ENCODE measurements around the gene SLCO3A1.

The SLCO3A1 gene

DNA sequence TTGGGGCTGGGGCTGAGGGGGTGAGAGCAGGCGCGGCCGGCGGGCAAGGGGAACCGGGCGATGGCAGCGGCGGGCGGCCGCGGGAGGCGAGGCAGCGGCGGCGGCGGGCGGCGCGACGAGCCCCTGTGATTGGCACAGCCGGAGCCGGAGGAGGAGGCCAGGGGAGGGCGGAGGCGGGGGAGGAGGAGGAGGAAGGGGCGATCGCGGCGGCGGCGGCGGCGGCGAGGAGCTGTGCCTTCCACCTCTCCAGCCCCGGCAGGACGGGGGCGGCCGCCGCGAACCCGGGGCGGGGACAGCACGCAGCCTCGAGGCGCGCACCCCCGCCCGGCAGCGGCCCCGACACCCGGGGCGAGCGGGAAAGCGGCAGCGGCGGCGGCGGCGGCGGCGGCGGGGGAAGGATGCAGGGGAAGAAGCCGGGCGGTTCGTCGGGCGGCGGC, at the start of gene SLCO3A1:
SLCO3A1 (plus strand) TSS at position 198 of the 437 bp plus-strand sequence.
- no peaks in the 10 kb centered on the region for H3K36me3 Mint-ChIP-seq (ENCODE audit: low read depth)
- peak within 1 kb of the TSS; percentile 82 for H3K27ac Mint-ChIP-seq
- H3K9me3 Mint-ChIP-seq = peaks cover 2% of the 10 kb centered on the region
- H3K27me3 Mint-ChIP-seq = no peaks in the 10 kb centered on the region
- peaks cover 65% of the 10 kb centered on the region for H3K4me1 Mint-ChIP-seq (ENCODE audit: low read depth)
- peak within 1 kb of the TSS; percentile 80 for H3K4me3 Mint-ChIP-seq
- DNase-seq = no peak

- Mint-ChIP-seq H3K4me3 (no peak overlapping the region), H3K27ac (no peak overlapping the region), H3K27me3 (peaks cover 31% of the 10 kb centered on the region), H3K36me3 (ENCODE audit: low read depth) (no peaks in the 10 kb centered on the region), H3K4me1 (ENCODE audit: low read depth) (no peaks in the 10 kb centered on the region), H3K9me3 (no peaks in the 10 kb centered on the region)
- no peak for DNase-seq
Measured at GRCh38 chr15:91807122-91807521, 46.4 kb upstream of the SLCO3A1 start.

- Mint-ChIP-seq H3K27ac (no peak overlapping the region), H3K36me3 (ENCODE audit: low read depth) (no peaks in the 10 kb centered on the region), H3K4me3 (no peak overlapping the region), H3K27me3 (peaks cover 18% of the 10 kb centered on the region), H3K4me1 (ENCODE audit: low read depth) (no peaks in the 10 kb centered on the region), H3K9me3 (peaks cover 21% of the 10 kb centered on the region)
- DNase-seq = no peak
Measured at GRCh38 chr15:91813924-91814323, 39.6 kb upstream of the SLCO3A1 start.

GRCh38 chr15:91816942-91817341, 36.6 kb upstream of the SLCO3A1 start:
- DNase-seq = no peak
- Mint-ChIP-seq H3K9me3 (peaks cover 21% of the 10 kb centered on the region), H3K27ac (no peak overlapping the region), H3K4me1 (ENCODE audit: low read depth) (no peaks in the 10 kb centered on the region), H3K27me3 (peaks cover 22% of the 10 kb centered on the region), H3K36me3 (ENCODE audit: low read depth) (no peaks in the 10 kb centered on the region), H3K4me3 (no peak overlapping the region)

DNA sequence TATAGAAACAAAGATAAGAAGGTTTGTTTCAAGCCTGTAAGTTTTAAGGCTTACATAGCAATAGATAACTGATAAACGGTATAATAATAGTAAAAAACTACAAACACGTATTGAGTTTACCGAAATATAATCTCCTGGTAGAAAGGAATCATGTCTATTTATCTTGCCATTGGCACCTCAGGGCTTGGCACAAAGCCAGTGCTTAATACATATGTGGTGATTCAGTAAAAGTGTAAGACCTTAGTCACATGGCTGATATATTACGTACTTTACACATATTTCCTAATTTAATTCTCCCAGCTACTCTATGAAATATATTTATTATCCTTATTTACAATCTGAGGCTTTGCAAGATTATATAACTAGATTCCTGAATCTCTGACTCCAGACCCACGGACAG, 32.0 kb upstream of the SLCO3A1 start:
- Mint-ChIP-seq H3K4me1 (ENCODE audit: low read depth) (no peaks in the 10 kb centered on the region), H3K9me3 (no peaks in the 10 kb centered on the region), H3K27me3 (peaks cover 12% of the 10 kb centered on the region), H3K4me3 (no peak overlapping the region), H3K27ac (no peak overlapping the region), H3K36me3 (ENCODE audit: low read depth) (no peaks in the 10 kb centered on the region)
- DNase-seq = no peak

- Mint-ChIP-seq H3K9me3 (no peaks in the 10 kb centered on the region), H3K27ac (no peak overlapping the region), H3K4me1 (ENCODE audit: low read depth) (no peaks in the 10 kb centered on the region), H3K27me3 (peaks cover 4% of the 10 kb centered on the region), H3K4me3 (no peak overlapping the region), H3K36me3 (ENCODE audit: low read depth) (no peaks in the 10 kb centered on the region)
- DNase-seq = no peak
Measured at GRCh38 chr15:91824256-91824655, 29.3 kb upstream of the SLCO3A1 start.

GRCh38 chr15:91826443-91826842, 27.1 kb upstream of the SLCO3A1 start:
- Mint-ChIP-seq H3K9me3 (no peaks in the 10 kb centered on the region), H3K4me1 (ENCODE audit: low read depth) (no peaks in the 10 kb centered on the region), H3K27ac (no peak overlapping the region), H3K36me3 (ENCODE audit: low read depth) (no peaks in the 10 kb centered on the region), H3K4me3 (no peak overlapping the region), H3K27me3 (no peaks in the 10 kb centered on the region)
- no peak for DNase-seq

DNA sequence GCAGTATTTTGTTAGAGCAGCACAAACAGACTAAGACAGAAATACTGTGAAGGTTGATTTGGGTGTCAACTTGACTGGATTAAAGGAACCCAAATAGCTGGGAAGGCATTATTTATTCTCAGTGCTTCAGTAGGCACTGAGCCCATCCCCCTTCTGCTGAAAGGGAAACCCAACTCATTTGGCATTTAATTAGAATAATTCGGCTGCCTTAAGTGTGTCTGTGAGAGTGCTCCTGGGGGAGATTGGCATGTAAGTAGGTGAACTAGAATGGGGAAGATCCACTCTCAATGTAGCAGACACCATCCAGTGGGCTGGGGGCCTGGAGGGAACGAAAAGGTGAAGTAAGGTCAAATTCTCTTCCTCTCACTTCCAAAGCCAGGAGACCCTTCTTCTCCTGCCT, 20.5 kb upstream of the SLCO3A1 start:
- Mint-ChIP-seq H3K27ac (no peak overlapping the region), H3K4me1 (ENCODE audit: low read depth) (no peaks in the 10 kb centered on the region), H3K36me3 (ENCODE audit: low read depth) (no peaks in the 10 kb centered on the region), H3K9me3 (no peaks in the 10 kb centered on the region), H3K4me3 (no peak overlapping the region), H3K27me3 (peaks cover 6% of the 10 kb centered on the region)
- no peak for DNase-seq

- Mint-ChIP-seq H3K9me3 (no peaks in the 10 kb centered on the region), H3K27me3 (peaks cover 37% of the 10 kb centered on the region), H3K27ac (no peak overlapping the region), H3K36me3 (ENCODE audit: low read depth) (no peaks in the 10 kb centered on the region), H3K4me3 (no peak overlapping the region), H3K4me1 (ENCODE audit: low read depth) (no peaks in the 10 kb centered on the region)
- no peak for DNase-seq
Measured at GRCh38 chr15:91839867-91840266, 13.6 kb upstream of the SLCO3A1 start.

- Mint-ChIP-seq H3K27me3 (peaks cover 44% of the 10 kb centered on the region), H3K4me3 (no peak overlapping the region), H3K9me3 (no peaks in the 10 kb centered on the region), H3K4me1 (ENCODE audit: low read depth) (no peaks in the 10 kb centered on the region), H3K36me3 (ENCODE audit: low read depth) (no peaks in the 10 kb centered on the region), H3K27ac (no peak overlapping the region)
- no peak for DNase-seq
Measured at GRCh38 chr15:91841861-91842260, 11.6 kb upstream of the SLCO3A1 start.

DNA sequence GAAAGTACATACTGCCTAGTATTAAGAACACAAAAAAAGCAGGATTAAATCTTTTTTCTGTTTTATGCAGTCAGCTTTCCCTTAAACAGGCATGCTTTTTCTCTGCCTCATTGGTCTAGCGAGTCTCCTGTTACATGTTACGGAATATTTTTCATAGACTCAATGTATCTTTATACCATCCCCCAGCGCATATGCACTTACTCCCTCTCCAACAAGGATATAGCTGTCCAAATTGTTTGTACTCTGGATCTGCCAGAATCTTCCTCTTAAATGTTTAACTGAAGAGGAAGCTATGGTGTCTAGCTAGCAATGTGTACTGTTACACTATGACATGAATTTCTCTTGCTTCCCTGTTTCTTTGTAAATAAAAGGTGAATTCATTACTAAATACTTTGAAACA, 9.2 kb upstream of the SLCO3A1 start:
- H3K4me1 Mint-ChIP-seq (ENCODE audit: low read depth) = peaks cover 2% of the 10 kb centered on the region
- DNase-seq = no peak
- no peaks in the 10 kb centered on the region for H3K9me3 Mint-ChIP-seq
- H3K36me3 Mint-ChIP-seq (ENCODE audit: low read depth) = no peaks in the 10 kb centered on the region
- H3K27ac Mint-ChIP-seq = no peak overlapping the region
- H3K4me3 Mint-ChIP-seq = no peak overlapping the region
- peaks cover 40% of the 10 kb centered on the region for H3K27me3 Mint-ChIP-seq

DNA sequence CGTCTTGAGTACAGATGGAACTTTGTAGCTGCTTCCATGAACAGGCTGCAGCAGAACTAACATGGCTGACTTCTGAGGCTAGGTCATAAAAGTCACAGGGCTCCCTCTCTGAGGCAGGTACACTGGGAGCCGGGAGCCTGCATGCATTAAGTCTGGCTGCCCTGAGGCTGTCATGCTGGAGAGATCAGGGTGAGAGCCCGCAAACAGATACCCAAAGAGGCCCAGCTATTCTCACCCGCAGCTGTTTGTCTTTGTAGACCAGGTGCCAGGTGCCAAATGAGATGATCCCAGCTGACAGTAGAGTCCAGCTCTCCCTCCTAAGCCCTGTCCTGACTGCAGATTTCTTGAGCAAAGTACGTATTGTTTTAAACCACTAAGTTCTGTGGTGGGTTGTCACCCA, 8.6 kb upstream of the SLCO3A1 start:
- DNase-seq = no peak
- Mint-ChIP-seq H3K36me3 (ENCODE audit: low read depth) (no peaks in the 10 kb centered on the region), H3K9me3 (peaks cover 2% of the 10 kb centered on the region), H3K27me3 (peaks cover 37% of the 10 kb centered on the region), H3K27ac (no peak overlapping the region), H3K4me1 (ENCODE audit: low read depth) (peaks cover 8% of the 10 kb centered on the region), H3K4me3 (no peak overlapping the region)

DNA sequence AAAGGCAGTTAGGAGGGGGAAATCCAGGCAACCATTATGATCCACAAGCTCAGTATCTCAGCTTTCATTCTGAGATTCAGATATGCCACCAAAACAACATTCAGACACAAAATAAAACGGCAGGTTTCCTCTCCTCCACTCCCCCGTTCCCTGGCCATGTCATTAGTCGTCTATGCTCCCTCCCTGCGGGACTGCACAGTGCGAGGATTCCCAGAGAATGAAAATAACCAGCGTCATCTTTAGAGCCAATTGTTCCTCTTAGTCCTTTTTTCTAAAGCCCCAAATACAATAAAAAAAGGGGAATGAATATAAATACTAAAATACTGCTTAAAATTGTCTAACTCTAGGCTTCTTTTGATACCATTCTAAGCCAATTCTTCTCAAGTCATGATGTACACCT, 7.8 kb upstream of the SLCO3A1 start:
- Mint-ChIP-seq H3K27me3 (peaks cover 32% of the 10 kb centered on the region), H3K36me3 (ENCODE audit: low read depth) (no peaks in the 10 kb centered on the region), H3K27ac (no peak overlapping the region), H3K9me3 (peaks cover 2% of the 10 kb centered on the region), H3K4me1 (ENCODE audit: low read depth) (peaks cover 9% of the 10 kb centered on the region), H3K4me3 (no peak overlapping the region)
- no peak for DNase-seq

GRCh38 chr15:91849180-91849579, 4.3 kb upstream of the SLCO3A1 start:
- H3K36me3 Mint-ChIP-seq (ENCODE audit: low read depth) = no peaks in the 10 kb centered on the region
- H3K9me3 Mint-ChIP-seq = peaks cover 2% of the 10 kb centered on the region
- H3K4me1 Mint-ChIP-seq (ENCODE audit: low read depth) = peaks cover 23% of the 10 kb centered on the region
- H3K4me3 Mint-ChIP-seq = no peak overlapping the region
- peaks cover 15% of the 10 kb centered on the region for H3K27me3 Mint-ChIP-seq
- DNase-seq = no peak
- no peak overlapping the region for H3K27ac Mint-ChIP-seq

- Mint-ChIP-seq H3K27me3 (peaks cover 10% of the 10 kb centered on the region), H3K4me3 (peak overlapping the region; percentile 30), H3K36me3 (ENCODE audit: low read depth) (no peaks in the 10 kb centered on the region), H3K9me3 (peaks cover 2% of the 10 kb centered on the region), H3K27ac (peak overlapping the region; percentile 60), H3K4me1 (ENCODE audit: low read depth) (peaks cover 28% of the 10 kb centered on the region)
- no peak for DNase-seq
Measured at GRCh38 chr15:91849749-91850161, 3.8 kb upstream of the SLCO3A1 start.
